D341Med (cell line): Measurements from ENCODE around the gene SEC24C.
A peak's percentile ranks its signal among the peaks of the same experiment; 100 is the strongest.
"Not testable (repeated sequence)": the region's sequence is repeated elsewhere in the genome, so short reads cannot be mapped to it uniquely, and the experiment has no call there.

Experiments
- DNase-seq: peaks from one replicate; pipeline ENCODE4 v3.0.0; 2012; ENCODE audit warnings: low spot score

Gene SEC24C

DNA sequence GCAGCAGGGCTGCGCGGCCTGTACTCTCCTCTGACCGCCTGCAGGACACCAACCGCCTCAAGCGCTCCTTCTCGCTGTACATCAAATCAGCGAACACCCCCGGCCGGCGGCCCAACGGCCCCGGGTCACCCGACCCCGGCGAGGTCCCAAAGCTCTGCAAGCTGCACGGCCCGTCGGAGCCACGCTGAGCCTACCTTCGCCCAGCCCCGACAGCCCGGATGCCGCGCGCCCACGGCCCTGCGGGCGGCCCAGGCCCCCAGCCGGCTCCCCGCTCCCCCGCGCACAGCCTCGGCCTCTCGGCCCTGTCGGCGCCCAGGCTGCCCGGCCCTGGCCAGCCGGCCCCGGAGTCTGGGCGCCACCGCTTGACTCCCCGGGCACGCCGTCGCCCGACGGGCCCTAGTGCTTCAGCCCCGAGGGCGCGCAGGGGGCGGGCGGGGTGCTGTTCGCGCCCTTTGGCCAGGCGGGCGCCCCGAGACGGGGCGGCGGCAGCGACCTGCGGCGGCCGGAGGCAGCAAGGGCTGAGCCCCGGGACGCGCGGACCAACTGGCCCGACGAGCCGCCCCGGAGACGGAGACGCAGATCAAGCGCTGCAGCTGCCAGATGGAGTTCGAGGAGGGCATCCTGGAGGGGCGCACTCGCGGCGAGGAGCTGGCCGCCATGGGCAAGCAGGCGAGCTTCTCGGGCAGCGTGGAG lies 11.1 kb upstream of the SEC24C start:
- no peak for DNase-seq

DNA sequence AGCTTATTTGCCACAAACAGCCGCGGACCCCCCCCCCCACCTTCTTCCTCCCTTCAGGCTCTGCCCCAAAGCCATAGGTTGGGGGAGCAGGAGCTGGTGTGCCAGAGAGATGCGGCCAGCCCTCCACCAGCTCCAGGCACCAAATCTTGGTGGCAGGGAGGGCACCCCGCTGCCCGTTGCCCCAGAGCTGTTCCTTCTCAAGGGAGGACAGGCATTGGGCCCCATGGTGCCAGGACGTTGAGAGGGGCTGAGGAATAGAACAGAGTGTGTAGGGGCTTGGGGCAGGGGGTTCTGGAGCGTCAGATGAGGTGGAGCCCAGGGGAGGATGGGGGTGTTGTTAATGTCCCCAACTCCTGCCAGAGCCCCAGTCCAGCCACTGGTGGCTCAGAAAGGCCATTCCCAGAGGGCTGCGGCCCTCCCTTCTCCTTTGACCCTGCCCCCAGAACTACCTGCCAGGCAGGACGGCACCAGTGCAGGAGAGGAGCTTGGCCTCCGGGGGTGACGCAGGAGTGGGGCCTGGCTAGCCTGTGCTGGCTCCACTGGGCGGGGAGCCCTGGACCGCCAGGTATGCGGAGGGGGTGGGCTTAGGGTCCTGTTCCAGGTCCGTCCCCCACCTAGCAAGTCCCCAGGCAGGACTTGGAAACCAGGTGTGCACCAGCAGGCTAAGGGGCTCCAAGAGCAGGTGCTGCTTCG lies 10.0 kb upstream of the SEC24C start:
- no peak for DNase-seq

DNA sequence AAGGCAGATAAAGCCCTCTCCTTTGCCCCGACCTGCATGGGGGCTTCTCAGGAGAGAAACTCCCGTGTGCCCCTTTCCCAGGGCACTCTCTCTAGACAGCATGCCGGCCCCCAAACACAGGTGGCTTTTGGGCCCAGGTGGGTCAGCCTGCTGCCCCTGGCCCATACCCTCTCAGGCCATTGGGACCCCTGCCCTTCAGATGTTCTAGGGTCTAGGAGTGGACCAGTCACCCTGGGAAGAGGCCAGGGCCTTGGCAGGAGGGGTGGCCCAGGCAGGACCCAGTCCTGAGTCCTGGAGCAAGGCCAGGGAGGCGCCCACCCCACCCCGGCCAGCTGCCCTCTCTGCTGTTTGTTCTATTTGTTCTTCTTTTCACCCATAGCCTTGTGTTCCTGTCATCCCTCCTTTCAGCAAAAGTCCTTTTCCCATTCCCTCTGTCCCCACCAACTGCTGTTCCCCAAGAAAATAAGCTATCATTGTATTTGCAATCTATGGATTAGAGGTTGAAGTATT lies 9.3 kb upstream of the SEC24C start:
- no peak for DNase-seq

- DNase-seq: not testable (repeated sequence)
Observed at GRCh38 chr10:73740501-73741254, 3.5 kb upstream of the SEC24C start.

DNA sequence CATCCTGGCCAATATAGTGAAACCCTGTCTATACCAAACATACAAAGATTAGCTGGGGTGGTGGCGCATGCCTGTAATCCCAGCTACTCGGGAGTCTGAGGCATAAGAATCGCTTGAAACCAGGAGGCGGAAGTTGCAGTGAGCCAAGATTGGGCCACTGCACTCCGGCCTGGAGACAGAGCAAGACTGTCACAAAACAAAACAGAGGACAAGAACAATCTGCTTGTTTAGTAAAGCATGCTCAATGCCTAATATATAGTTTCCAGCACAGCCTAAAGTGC lies 1.8 kb upstream of the SEC24C start:
- no peak for DNase-seq

- no peak for DNase-seq
Observed at GRCh38 chr10:73743327-73743904, 756 bp upstream of the SEC24C start.

DNA sequence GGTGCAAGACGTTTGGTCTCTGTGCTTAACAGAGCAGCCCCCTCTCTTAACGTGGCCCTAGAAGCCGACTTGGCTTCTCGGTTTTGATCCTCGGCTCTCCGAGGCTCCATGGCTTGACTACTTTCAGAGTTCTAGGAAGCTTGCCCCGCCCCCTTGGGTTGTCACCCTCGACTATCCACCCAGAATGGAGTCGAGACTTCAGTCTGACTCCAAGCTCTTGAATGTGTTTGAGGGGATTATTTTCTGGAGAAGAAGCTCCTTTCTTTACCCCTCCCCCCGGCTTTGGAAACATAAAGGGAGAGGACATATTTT lies 448 bp downstream of the SEC24C start:
- DNase-seq: no peak

- DNase-seq: no peak
Observed at GRCh38 chr10:73746721-73747120, 2.5 kb downstream of the SEC24C start.

DNA sequence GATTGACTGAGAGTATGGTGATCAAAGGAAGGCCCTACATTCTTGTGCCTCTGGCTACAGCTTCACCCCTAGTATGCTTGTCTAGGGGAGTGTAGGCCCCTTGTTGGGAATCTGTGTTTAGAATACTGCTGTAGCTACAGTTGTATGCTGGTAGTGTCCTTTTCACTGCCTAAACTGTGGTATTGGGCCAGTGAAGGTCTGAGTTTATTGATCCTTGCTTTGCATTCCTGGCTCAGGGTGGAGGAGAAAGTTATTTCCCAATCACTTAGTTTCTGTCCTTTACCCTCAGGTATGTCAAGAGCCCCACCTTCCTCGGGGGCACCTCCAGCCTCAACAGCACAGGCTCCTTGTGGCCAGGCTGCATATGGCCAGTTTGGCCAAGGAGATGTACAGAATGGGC lies 6.6 kb downstream of the SEC24C start:
- DNase-seq: no peak

DNA sequence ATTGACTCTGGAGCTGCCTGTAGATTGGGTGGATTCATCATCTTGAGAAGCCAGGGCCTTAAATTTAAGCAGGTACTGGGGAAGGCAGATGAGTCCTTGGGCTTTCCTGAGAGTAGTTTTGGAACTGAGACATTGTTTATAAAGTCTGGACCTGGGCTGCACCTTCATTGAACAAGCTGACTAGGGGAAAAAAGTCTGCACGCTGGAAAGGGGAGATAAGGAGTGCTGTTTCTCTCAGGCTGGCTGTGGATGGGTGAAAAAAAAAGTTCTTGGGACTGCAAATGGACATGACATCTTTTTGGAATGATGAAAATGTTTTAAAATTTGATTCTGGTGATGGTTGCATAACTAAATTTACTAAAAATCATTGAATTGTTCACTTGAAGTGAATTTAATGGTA lies 12.0 kb downstream of the SEC24C start:
- no peak for DNase-seq

GRCh38 chr10:73758704-73759511 lies 14.7 kb downstream of the SEC24C start:
- no peak for DNase-seq

DNA sequence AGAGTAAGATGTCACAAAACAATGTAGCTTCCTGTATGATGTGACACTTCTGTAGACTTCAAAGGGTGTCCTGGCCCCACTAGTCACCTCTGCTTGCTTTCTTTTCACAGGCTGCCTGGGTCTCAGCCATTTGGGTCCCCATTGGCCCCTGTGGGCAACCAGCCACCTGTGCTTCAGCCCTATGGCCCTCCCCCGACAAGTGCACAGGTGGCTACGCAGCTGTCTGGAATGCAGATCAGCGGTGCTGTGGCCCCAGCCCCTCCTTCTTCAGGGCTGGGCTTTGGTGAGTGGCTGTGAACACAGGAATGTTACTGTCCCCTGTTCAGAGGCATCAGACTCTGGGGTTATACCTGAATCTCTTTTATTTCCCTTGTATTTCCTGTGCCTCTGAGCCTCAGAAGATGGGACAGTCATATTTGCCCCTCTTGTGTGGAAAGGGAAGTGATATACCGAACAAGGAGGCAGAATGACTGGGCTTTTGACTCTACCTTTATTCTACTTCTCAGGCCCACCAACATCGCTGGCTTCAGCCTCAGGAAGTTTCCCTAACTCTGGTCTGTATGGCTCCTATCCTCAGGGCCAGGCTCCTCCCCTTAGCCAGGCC lies 15.4 kb downstream of the SEC24C start:
- no peak for DNase-seq

GRCh38 chr10:73761781-73762180 lies 17.6 kb downstream of the SEC24C start:
- no peak for DNase-seq

DNA sequence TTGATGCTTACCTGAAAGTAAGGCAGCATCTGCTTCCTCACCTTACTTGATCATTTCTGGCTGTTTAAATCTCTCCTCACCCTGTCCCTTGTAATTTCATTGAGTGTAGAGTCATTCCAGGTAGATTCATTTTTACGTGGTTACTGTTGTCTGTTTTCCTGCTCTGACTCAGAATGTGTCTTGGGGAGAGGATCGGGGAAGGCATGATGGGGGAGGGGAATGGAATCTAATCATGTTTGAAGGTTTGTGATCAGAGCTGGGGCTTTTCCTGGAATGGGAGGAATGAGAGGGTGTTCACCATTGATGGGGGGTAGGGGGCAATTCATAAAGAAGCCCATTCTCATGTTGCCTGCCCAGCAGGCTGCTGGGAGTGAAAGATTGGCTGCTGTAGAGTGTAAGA lies 18.7 kb downstream of the SEC24C start:
- no peak for DNase-seq

GRCh38 chr10:73763343-73763742 lies 19.2 kb downstream of the SEC24C start:
- DNase-seq: no peak

GRCh38 chr10:73765066-73765465 lies 20.9 kb downstream of the SEC24C start:
- no peak for DNase-seq

GRCh38 chr10:73768881-73769280 lies 24.7 kb downstream of the SEC24C start:
- DNase-seq: no peak

DNA sequence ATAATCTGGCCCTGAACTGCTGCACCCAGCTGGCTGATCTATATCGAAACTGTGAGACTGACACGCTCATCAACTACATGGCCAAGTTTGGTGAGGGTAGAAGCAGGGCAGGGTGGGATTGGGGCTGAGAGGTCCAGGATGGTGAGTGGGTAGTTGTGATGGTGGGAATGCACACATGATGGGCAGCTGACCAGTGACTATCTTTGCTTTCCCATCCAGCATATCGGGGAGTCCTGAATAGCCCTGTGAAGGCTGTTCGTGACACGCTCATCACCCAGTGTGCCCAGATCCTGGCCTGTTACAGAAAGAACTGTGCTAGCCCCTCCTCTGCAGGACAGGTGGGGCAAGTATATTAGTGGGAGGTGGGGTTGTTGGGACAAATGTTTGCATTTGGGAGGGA lies 25.2 kb downstream of the SEC24C start:
- no peak for DNase-seq

GRCh38 chr10:73771722-73772280 lies 27.6 kb downstream of the SEC24C start:
- peak; percentile 81 for DNase-seq

DNA sequence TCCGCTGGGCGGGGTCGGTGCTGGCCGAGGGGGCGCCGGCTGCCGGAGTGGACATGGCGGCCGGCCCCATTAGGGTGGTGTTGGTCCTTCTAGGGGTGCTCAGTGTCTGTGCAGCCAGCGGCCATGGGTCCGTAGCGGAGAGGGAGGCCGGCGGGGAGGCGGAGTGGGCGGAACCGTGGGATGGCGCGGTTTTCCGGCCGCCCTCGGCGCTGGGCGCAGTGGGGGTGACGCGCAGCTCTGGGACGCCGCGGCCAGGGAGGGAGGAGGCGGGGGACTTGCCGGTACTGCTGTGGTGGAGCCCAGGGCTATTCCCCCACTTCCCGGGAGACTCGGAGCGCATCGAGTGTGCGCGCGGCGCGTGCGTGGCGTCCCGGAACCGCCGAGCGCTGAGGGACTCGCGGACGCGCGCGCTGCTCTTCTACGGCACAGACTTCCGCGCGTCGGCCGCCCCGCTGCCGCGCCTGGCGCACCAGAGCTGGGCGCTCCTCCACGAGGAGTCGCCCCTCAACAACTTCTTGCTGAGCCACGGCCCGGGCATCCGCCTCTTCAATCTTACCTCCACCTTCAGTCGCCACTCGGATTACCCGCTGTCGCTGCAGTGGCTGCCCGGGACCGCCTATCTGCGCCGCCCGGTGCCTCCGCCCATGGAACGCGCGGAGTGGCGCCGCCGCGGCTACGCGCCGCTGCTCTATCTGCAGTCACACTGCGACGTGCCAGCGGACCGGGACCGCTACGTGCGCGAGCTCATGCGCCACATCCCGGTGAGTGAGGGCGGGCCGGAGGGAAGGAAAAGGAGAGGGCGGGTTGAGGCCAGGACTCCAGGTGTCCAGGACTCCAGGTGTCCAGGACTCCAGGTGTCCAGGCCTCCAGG lies 28.3 kb downstream of the SEC24C start:
- DNase-seq: peak; percentile 80
